GM21737 (cell line): ENCODE data around the gene FST.

Experiments used
- ATAC-seq: cut with Tn5 transposase; IDR thresholded peaks from one replicate; pipeline ENCODE4 v1.9.1; 2021; ENCODE audit warnings: mild to moderate bottlenecking, moderate library complexity; ENCODE audit not compliant: unreplicated experiment

Gene FST

GRCh38 chr5:53472720-53473510 lies 7.5 kb upstream of the FST start:
- no peak for ATAC-seq

- ATAC-seq: no peak
Observed at GRCh38 chr5:53473633-53474032, 6.8 kb upstream of the FST start.

GRCh38 chr5:53475320-53475719 lies 5.1 kb upstream of the FST start:
- ATAC-seq: no peak

DNA sequence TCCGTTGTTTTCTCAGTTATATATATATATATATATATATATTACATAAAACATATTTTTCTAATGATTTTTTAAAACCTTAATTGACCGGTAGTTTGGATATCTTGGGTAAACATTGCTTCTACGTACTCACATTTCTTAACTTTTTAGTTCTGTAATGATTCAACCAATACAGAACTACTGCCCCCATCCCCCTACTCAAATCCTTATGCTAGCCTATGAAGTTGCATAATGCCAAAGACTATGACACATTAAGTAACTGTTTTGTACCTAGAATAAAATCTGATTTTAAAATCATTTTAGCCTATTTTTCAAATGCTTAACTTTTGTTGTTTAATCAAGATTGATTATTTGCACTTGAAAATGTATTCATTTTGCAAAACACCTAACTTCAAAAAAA lies 4.4 kb upstream of the FST start:
- ATAC-seq: no peak

DNA sequence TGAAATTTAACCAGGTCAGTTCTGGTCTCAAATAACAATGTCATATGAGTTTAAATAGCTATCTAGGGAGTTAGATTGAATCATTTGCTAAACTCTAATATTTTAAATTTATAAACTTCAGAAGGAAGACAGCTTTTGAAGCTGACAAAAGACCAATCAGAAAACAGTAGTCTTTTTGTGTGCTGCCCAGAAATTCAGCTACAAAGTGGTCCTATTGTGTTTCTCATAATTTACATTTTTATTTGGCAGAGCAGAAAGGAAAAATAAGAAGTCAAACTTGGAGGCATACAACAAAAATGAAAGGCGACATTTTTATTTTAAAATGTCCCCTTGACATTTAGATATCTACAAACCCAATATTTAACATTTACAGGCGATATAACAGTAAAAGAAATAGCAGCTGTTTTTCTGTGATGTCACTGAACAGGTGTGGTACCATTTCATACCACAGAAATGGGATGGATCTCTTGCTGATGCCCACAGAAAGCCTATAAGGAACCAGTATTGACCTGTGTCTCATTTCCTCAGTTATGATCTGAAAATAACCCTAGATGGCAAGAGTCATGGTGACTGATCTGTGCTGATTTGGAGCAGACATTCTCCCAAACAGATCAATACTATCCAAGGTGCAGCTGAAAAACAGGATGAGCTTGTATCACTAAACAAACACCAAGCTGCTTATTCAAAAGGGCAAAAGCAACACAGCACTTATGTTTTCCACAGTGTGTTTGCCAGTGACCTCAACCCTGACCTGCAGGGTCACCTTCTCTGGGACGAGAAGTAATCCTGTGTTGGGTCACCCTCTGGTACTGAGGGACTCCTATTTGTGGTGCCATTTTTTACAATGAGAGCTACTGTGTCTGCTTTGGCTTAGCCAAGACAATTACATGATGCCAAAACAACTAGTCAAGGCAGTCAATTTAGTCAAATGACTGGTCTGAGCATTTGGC lies 3.6 kb upstream of the FST start:
- no peak for ATAC-seq

DNA sequence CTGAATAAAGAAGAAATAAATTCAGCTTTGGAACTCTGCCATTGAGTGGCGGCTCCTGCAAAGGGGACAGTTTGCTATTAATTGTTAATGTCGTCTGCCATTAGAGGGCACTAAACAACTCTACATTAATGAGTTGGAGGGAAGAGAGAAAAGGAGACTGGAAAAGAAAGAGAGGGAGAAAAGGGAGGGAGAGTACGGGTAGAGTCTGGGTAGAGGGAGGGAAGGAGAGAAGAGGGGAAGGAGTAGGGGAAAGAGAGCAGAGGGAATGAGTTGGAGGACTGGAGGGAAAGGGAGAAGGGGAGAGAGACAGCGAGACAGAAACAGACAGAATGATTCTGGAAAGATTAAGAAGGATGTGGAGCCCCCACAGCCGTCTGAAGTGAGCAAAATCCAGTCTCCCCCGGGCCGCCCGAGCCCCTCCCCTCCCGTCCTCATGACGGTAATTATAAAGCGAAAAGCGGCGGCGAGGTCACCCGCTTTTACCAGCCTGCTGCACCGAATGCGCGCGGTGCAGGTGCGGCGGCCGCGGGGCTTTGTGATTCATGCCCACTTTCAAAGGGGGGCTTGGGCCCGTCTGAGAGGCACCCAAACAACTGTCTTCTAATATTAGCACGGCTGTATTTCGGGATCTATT lies 1.9 kb upstream of the FST start:
- ATAC-seq: no peak

GRCh38 chr5:53479045-53479589 lies 1.3 kb upstream of the FST start:
- ATAC-seq: no peak

DNA sequence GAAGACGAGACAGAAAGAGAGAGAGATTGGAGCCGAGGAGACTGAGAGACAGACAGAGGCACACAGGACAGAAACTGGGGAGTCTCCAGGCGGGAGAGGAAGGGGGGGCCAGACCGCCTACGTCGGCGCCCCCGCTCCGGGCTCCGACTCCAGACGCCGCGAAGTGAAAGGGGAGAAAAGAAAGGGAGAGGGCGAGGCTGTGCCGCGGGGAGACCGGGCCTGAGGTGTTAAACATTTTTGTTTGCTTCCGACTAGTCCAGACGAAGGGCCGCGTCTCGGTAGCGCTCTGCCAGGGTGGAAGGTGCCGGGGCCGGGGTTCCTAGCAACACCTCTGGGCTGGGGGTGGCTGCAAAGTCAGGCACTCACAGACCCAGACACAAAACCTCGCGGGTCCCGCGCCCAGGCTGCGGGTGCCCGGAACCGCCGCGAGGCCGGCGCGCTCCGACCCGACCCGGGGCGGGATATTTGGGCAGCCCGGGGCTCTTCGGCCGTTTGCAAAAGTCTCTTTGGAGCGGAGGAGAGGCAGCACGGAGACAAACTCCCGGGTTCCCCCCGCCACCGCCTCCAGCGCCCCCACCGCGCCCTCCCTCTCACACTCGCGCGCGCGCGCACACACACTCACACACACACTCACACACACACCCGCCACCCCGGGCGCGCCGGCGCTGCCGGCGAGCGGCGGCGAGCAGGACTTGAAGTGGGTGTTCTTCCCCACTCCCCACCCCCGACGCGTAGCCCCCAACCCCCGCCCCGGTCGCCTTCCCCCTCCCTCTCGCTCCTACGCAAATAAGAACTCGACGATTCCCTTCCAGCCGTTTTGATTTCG lies 626 bp upstream of the FST start:
- no peak for ATAC-seq

DNA sequence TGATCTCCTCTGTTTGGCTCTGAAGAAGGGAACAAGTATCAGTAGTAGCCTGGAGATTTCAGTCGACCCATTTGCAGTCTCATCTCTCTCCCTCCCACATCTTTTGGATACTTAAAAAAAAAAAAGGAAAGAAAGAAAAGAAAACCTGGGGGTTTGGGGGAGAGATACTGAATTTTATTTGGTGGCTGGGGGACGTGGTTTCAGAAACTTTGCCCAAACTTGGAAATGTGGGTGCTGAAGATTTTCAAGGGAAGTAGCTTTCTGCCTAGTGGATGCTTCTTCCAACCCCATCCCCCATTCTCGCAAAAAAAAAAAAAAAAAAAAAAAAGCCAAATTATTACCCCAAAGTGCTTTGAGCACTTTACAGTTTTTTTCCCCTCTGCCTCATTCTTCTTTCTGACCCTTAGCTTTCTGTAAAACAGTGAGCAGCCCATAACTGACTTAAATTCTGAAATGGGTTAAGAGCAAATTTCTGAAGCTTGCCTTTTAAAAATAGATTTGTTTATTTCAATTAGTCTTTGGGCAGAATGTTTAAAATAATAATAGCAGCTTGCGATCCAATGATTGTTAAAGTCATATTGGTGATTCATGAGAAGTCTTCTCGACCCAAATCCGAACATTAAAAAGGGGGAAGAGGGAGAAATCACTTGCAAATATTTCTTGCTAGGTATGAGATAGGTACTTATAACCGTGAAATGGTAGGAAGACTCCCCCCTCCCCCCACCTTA lies 894 bp downstream of the FST start:
- ATAC-seq: no peak

DNA sequence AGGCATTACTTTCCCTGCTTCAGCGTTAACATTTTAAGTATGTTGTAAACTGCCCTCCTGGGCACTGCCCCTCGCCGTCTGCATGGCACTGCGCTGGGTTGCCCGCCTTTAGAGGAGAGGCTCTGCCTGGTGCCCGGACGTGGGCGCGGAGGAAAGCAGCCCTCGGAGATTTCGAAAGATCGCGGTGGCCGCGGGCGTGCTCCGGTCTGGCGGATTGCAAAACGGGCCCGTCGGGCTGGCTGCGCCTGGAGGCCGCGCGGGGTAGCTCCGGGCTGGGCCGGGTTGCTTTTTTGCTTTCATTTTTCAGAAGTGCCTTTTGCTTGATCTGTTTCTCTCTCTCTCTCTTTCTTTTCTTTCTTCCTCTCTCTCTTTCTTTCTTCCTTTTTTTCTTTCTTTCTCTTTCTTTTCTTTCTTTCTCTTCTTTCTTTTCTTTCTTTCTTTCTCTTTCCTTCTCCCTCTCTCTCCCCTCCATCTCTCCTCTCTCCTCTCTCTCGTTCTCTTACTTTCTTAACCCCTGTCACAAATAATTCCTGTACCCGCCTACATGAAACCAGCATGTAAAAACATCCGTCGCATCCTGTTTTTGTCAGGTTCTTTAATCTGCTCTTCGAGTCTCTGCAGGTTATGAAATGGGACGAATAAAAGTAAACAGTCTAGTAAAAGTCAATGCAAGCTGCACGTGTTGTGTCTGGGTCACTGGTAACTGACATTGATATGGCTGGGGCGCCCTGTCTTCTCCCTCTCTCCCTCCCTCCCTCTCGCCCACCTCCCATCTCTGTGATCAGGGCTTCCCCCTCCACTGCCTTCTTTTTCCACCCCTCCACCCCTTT lies 1.7 kb downstream of the FST start:
- peak; percentile 67 for ATAC-seq

GRCh38 chr5:53482717-53483638 lies 2.5 kb downstream of the FST start:
- no peak for ATAC-seq

DNA sequence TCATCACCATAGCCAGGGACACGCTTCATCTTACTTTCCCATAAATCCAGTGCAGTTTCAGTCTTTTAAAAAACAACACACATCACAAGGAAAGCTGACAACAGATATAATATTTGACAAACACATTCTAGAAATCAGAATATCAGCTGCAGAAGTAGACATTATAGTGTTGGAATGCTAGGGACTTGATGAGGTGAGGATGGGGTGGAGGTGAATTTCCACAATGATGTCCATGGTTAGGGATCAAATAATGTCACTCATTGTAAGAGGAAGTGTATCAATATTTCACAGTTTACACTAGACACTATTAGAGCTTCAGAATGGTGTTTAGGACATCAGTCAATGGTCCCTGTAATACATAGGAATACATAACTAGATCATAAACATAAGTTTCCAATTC lies 7.0 kb downstream of the FST start:
- ATAC-seq: no peak

DNA sequence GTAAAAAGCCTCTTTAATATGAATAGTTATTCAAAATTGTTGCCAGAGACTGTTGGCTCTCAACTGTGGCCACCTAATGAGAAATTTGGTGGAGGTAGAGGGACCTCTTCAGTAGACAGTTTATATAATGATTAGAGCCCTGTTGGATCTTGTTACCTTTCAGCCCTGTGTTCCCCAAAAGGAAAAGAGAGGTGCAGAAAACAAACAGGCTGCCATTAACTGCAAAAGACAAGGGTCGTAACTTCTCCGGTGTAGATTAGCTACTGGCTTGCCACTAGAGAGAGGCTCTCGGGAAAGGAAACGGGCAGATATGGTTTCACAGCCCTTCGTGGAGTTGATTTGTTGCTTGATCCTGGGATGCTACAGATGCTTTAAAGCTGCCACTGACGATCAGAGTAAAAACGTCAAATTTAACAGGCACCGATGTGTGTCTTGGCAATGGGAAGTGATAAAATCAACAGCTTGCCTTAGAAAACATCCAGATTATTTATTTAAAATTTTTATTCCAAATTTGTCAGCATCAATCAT lies 7.8 kb downstream of the FST start:
- ATAC-seq: no peak

- ATAC-seq: no peak
Observed at GRCh38 chr5:53490747-53491146, 10.3 kb downstream of the FST start.

- ATAC-seq: no peak
Observed at GRCh38 chr5:53501054-53501453, 20.6 kb downstream of the FST start.

DNA sequence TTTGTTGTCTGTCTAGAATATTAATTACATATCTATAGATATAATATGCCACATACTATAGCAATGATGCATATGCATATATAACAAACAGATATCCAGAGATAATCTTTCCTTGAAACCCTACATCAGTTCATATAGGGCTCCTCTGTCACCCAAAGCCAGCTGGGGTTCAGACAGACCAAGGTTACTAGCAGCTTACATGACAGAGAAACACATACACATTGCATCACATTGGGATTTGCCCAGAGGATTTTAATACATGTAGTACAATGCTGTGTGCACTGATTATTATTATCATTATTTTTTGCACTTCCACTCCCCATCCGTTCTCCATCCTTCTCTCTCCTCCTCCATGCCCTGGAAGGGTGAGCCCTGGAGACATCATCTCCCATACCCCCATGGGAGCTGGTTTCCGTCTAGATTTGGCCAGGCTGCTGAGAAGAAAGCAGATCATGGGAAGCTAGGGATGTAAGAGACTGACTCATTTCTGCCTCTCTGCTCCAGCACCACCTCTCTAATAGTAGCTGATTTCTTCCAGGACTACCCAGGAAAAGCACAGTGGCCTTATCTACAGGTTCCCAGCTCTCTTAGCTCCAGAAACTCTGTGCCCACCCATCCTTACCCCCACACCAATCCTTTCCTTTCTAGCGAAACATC lies 23.3 kb downstream of the FST start:
- ATAC-seq: no peak

GRCh38 chr5:53507013-53507412 lies 26.6 kb downstream of the FST start:
- no peak for ATAC-seq
